Panc1 (cell line): ENCODE data around the gene POLR2A. TPM values are rescaled to one million over a fixed set of nuclear protein-coding genes. Genes with fewer than 3 reads are reported as not detected.

Experiments used
- ATAC-seq: fragments of 200-7000 bp; cut with Tn5 transposase; 2 replicates; pipeline ENCODE4 v1.9.1; 2020; ENCODE audit warnings: mild to moderate bottlenecking, moderate library complexity
- BruUV-seq: library from RNA; stranded (reverse); fragments of 400-500 nt; replicated peaks from 2 replicates; lab custom pipeline; 2021; lab: Mats Ljungman, UMichigan
- CTCF ChIA-PET: fragments of 300-600 bp; sonication (Branson Sonifier 250); formaldehyde crosslinking; loops from one replicate; lab custom pipeline; 2022; ENCODE audit warnings: antibody characterized with exemption; lab: Charles Lee
- POLR2A ChIA-PET: fragments of 300-600 bp; sonication (Branson Sonifier 250); formaldehyde crosslinking; loops from one replicate; lab custom pipeline; 2022; ENCODE audit warnings: antibody characterized with exemption; lab: Charles Lee
- DNase-seq: peaks from one replicate; pipeline ENCODE4 v3.0.0-alpha.2; 2010; ENCODE audit warnings: low read depth, low spot score
- H3K27ac ChIP-seq: 2 replicates; pipeline ENCODE4 v1.5.1; 2011; ENCODE audit warnings: mild to moderate bottlenecking, low read length, inconsistent platforms
- H3K27me3 ChIP-seq: fragments of 200-500 bp; sonication (Bioruptor generic); 2 replicates; pipeline ENCODE4 v1.6.0; 2014; ENCODE audit warnings: low read length, inconsistent platforms; ENCODE audit not compliant: control insufficient read depth, insufficient read depth
- H3K36me3 ChIP-seq: fragments of 200-500 bp; sonication (Bioruptor generic); 2 replicates; pipeline ENCODE4 v1.5.1; 2014; ENCODE audit warnings: inconsistent platforms, mild to moderate bottlenecking, low read length, moderate library complexity; ENCODE audit not compliant: control insufficient read depth, insufficient read depth
- H3K4me1 ChIP-seq: 2 replicates; pipeline ENCODE4 v1.5.1; 2011; ENCODE audit warnings: inconsistent platforms, mild to moderate bottlenecking, low read length, moderate library complexity; ENCODE audit not compliant: control insufficient read depth, insufficient read depth
- H3K4me3 ChIP-seq, 2 experiments: 2 replicates each; pipeline ENCODE4 v1.5.1; 2011 to 2012; ENCODE audit warnings: low read depth in 2 of 2, low read length in 2 of 2, mild to moderate bottlenecking in 2 of 2, inconsistent platforms in 1 of 2, moderate library complexity in 1 of 2
- H3K9me3 ChIP-seq: fragments of 200-500 bp; sonication (Bioruptor generic); 2 replicates; pipeline ENCODE4 v1.5.1; 2014; ENCODE audit warnings: low read depth, mild to moderate bottlenecking, inconsistent platforms, low read length, moderate library complexity; ENCODE audit not compliant: control insufficient read depth, insufficient read depth
- SIN3A ChIP-seq: IDR thresholded peaks from 2 replicates; pipeline ENCODE4 v1.6.1; 2012; ENCODE audit warnings: low read depth, mild to moderate bottlenecking, low read length, moderate library complexity, borderline replicate concordance; ENCODE audit not compliant: insufficient read depth
- in situ Hi-C: cut with HindIII; loops from 2 replicates; pipeline ENCODE4 v1.10.0; 2016; ENCODE audit warnings: low sequenced_read_pairs, low pct_unique_long_range_greater_than_20kb
- intact Hi-C: fragments of 100-400 bp; cut with micrococcal nuclease; formaldehyde crosslinking; loops from one replicate; pipeline ENCODE4 v1.10.0; 2022; ENCODE audit not compliant: unreplicated experiment
- total RNA-seq: library from RNA; stranded (reverse); gene quantifications from one replicate; pipeline ENCODE4 v1.2.1, GENCODE V29; 2021; ENCODE audit not compliant: unreplicated experiment
- TF ChIP-seq, protein P1 (sequence below), 2 experiments: IDR thresholded peaks; 2 replicates each; pipeline ENCODE4 v1.6.1; 2011 to 2012; ENCODE audit warnings: low read depth in 2 of 2, control low read depth in 1 of 2, low read length in 1 of 2, mild to moderate bottlenecking in 1 of 2, moderate library complexity in 1 of 2; ENCODE audit not compliant: insufficient read depth in 1 of 2
- TF ChIP-seq, protein P2 (sequence below): fragments of 450-650 bp; IDR thresholded peaks from 2 replicates; pipeline ENCODE4 v1.5.1; 2017; ENCODE audit warnings: mild to moderate bottlenecking

The POLR2A gene
- total RNA-seq, 1 experiment from 2014 or later: 181 TPM

DNA sequence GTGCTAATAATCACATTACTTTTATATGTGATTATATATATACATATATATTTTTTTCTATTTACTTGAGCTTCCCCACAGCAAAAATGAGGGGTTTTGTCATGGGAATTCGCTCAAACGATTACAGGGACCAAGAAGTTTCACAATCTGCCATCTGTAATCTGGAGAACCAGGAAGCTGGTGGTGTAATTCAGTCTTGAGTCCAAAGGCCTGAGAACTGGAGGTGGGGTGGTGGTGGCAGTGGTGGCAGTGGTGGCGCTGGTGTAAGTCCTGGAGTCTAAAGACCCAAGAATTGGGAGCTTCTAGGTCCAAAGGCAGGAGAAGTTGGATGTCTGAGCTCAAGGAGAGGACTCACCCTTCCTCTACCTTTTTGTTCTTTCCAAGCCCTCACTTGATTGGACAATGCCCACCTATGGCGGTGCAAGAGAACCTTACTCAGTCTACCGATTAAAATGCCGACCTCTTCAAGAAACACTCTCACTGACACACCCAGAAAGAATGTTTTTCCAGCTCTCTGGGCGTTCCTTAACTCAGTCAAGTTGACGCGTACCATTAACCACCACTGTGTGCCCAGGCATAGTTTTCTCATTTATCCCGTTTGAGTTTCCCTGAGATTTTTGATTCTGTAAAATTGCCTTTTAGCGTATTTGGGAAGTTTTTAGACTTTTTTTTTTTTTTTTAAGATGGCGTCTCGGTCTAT is 31.9 kb downstream of the POLR2A start:
- TF ChIP-seq, protein P1, sequence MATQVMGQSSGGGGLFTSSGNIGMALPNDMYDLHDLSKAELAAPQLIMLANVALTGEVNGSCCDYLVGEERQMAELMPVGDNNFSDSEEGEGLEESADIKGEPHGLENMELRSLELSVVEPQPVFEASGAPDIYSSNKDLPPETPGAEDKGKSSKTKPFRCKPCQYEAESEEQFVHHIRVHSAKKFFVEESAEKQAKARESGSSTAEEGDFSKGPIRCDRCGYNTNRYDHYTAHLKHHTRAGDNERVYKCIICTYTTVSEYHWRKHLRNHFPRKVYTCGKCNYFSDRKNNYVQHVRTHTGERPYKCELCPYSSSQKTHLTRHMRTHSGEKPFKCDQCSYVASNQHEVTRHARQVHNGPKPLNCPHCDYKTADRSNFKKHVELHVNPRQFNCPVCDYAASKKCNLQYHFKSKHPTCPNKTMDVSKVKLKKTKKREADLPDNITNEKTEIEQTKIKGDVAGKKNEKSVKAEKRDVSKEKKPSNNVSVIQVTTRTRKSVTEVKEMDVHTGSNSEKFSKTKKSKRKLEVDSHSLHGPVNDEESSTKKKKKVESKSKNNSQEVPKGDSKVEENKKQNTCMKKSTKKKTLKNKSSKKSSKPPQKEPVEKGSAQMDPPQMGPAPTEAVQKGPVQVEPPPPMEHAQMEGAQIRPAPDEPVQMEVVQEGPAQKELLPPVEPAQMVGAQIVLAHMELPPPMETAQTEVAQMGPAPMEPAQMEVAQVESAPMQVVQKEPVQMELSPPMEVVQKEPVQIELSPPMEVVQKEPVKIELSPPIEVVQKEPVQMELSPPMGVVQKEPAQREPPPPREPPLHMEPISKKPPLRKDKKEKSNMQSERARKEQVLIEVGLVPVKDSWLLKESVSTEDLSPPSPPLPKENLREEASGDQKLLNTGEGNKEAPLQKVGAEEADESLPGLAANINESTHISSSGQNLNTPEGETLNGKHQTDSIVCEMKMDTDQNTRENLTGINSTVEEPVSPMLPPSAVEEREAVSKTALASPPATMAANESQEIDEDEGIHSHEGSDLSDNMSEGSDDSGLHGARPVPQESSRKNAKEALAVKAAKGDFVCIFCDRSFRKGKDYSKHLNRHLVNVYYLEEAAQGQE (IDR thresholded peaks at IDR 0.05; ENCODE audit: insufficient read depth in 1 of 2, low read depth in 2 of 2, low read length in 1 of 2): no peak
- TF ChIP-seq, protein P2, sequence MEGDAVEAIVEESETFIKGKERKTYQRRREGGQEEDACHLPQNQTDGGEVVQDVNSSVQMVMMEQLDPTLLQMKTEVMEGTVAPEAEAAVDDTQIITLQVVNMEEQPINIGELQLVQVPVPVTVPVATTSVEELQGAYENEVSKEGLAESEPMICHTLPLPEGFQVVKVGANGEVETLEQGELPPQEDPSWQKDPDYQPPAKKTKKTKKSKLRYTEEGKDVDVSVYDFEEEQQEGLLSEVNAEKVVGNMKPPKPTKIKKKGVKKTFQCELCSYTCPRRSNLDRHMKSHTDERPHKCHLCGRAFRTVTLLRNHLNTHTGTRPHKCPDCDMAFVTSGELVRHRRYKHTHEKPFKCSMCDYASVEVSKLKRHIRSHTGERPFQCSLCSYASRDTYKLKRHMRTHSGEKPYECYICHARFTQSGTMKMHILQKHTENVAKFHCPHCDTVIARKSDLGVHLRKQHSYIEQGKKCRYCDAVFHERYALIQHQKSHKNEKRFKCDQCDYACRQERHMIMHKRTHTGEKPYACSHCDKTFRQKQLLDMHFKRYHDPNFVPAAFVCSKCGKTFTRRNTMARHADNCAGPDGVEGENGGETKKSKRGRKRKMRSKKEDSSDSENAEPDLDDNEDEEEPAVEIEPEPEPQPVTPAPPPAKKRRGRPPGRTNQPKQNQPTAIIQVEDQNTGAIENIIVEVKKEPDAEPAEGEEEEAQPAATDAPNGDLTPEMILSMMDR: no peak
- CTCF ChIA-PET: interaction anchor here (0.6 kb wide), 1 partner anchor 79 kb away, joined by 4 read pairs; no protein-coding TSS in a partner anchor
- Histone ChIP-seq H3K9me3 (no peaks in the 10 kb centered on the region), H3K4me3 (no peak overlapping the region), H3K27ac (no peak overlapping the region), H3K27me3 (no peaks in the 10 kb centered on the region), H3K4me1 (no peaks in the 10 kb centered on the region), H3K36me3 (no peaks in the 10 kb centered on the region; the same call in none of the 2 replicates)
- BruUV-seq: no TSS peak
- POLR2A ChIA-PET: interaction anchor here (0.6 kb wide), 1 partner anchor 17 kb away, joined by 5 read pairs; no protein-coding TSS in a partner anchor
- no peak for DNase-seq
- no peak for ATAC-seq
- in situ Hi-C loops (no loop called here), intact Hi-C loops (no loop called here)

DNA sequence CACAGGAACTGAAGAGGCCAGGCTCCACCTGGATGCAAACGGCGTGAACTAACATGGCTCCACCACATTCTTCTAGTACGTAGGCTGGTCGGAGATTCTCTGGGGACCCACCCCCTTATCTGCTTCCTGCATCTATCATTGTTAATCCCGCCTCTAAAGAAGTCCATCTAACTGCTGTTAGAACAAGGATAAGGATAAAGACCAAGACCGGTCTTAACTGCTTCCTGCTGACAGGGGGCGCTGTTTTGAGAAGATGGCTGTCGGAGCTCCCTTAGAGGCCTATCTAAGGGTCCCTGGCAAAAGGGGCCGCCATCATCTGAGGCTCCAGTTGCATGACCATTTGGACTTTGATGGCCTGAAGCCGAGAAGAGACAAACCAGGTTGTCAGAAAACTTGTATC is 38.9 kb downstream of the POLR2A start:
- no peaks in the 10 kb centered on the region for H3K27me3 ChIP-seq
- POLR2A ChIA-PET: no interaction called here
- no peak overlapping the region for H3K4me3 ChIP-seq
- no peak for ATAC-seq
- no peaks in the 10 kb centered on the region for H3K9me3 ChIP-seq
- intact Hi-C loops: no loop called here
- no peaks in the 10 kb centered on the region for H3K36me3 ChIP-seq
- in situ Hi-C loops: no loop called here
- BruUV-seq: no TSS peak
- TF ChIP-seq, protein P2: peak; percentile 73
- TF ChIP-seq SIN3A: no peak
- no peak overlapping the region for H3K27ac ChIP-seq
- CTCF ChIA-PET: interaction anchor here (0.5 to 1.2 kb wide), 2 partner anchors 9 to 86 kb away, joined by 4 to 13 read pairs; no protein-coding TSS in a partner anchor
- DNase-seq: no peak
- no peaks in the 10 kb centered on the region for H3K4me1 ChIP-seq
